Activated naive CD4-positive, alpha-beta T cell treated with anti-CD3 and anti-CD28 coated beads, Interleukin-2, amount 10 ng/mL, durations not matched to agents 5 hours and 36 hours (primary cell): ENCODE data around the gene ERFL. TPM values are rescaled to one million over a fixed set of nuclear protein-coding genes. Genes with fewer than 3 reads are reported as not detected.

ENCODE experiments used
- microRNA-seq: library from miRNA; unstranded; fragments of <30 nt; microRNA quantifications from one replicate; pipeline ENCODE4 v1.2.0, GENCODE V29; 2022; ENCODE audit warnings: borderline microRNAs expressed, borderline replicate concordance
- total RNA-seq, 2 experiments: library from RNA; stranded (reverse); gene quantifications; one replicate each; pipeline ENCODE4 v1.2.3, GENCODE V29; 2021

Gene ERFL
- 1 to 10 TPM; 2.2 to 2.6 TPM for total RNA-seq

DNA sequence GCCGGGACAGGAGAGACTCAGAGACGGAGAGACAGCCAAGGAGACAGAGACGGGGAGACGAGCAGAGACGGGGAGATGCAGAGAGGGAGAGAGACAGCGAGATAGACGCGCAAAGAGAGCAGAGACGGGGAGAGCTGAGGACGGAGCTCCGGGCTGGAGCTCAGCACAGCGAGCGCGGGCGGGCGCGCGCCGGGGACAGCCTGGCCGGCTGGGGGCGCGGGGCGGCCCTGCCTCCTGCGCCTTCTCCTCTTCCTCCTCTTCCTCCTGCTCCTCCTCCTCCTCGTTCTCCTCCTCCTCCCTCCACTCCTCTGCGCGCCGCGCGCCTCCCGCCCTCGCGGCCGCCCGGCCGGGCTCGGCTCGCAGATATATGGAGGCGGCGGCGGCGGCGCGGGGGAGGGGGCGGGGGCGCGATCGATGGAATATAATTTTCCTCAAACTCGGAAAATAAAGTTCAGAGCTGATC lies at the start of gene ERFL:
TSS of gene ERFL (minus strand) at position 229 of the 463 bp plus-strand sequence. CDS start 15,530 bp downstream, outside the sequence.

GRCh38 chr19:41959056-41960053 lies 31.1 kb upstream of the ERFL start, which contains the start of gene RABAC1:
Gene RABAC1, minus strand, starts transcription at chr19:41959321. Its CDS starts 29 bp downstream, at chr19:41959292.

DNA sequence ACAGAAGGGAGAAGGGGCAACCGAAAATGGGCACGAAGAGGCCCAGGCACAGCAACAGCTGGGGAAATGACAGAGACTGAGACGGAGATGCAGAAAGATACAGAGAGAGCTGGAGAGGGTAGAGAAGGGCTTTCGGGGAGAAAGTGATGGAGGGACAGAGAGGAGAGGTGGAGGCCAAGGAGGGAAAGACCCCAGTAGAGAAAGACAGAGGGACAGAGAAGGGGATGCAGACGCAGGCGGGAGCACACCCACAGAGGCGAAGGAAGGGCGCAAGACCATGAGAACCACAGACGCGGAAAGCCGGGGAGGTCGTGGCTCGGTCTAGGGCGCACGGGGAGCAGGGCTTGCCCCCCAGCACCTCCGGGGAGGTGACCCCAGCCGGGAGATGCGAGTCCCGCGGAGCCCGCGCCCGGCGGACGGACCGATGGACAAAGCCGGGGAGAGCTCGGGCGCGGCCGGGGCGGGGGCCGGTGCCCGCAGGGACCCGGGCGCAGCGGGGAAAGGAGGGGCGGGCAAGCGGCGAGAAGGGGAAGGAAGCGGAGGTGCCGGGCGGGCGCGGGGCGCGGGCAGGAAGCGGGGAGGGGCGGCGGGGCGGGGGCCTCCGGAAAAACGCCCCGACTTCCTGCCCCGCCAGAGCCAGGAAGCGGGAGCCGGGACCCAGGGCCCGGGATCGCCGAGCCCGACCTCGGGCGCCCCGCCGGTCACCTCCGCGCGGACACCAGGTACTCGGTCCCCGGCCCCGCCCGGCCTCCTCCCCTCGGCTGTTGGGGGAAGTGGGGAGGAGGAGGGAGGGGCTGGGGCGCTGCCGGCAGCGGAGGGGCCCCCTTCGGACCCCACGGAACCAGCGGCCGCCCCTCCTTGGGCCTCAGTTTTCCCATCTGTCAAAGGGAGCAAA lies 45.4 kb downstream of the ERFL start, which contains the start of gene ARHGEF1:
TSS of gene ARHGEF1 (plus strand) at position 617 of the 895 bp plus-strand sequence. CDS start 4,899 bp downstream, outside the sequence.

DNA sequence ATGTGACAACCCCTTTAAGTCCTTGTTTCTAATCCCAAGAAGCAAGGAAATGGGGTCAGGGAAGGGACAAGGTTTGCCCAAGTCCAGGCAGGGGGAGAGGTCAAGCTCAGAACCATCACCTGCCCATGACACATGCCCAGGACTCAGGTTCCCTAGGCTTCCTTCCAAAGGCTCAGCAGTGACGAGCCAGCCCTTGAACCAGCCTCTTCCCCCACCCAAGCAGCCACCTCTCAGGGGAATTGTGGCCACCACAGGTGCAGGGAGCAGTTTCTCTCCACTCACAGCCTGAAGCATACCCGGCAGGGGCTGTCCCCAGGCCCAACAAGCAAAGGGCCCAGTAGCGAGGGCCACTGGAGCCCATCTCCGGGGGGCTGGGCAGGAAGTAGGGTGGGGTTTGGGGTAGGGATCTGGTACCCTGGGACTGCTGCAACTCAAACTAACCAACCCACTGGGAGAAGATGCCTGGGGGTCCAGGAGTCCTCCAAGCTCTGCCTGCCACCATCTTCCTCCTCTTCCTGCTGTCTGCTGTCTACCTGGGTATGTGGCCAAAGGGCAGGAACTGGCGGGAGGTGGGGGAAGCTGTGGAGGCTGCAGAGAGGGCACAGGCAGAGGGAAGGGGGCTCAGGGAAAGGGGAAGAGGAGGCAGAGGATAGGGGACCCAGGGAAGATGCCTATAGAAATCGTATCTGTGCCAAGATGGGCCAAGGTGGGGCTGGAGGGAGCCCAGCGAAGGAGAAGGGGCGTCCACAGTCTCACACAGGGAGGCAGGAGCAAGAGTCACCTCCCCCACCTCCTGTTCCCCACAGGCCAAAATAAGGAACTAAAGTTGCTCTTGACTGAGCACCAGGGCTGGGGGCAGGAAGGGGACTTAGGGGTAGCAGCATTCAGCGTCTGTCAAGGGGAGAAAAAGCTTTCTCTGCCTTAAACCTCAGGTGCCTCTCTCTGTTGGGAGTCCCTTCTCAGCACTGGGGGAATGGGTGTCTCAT lies 51.1 kb downstream of the ERFL start, which contains the start of gene CD79A:
TSS of gene CD79A (plus strand) at position 433 of the 986 bp plus-strand sequence. CDS start at position 459, 26 bp downstream.

GRCh38 chr19:41859618-41860418 lies 68.4 kb downstream of the ERFL start, which contains the start of gene RPS19:
Gene RPS19, plus strand, starts transcription at chr19:41860255. Its CDS starts 520 bp downstream, at chr19:41860775.

Small RNA genes within 50 kb of the gene (microRNA-seq; reads per million reads assigned to microRNA genes)
- gene MIR6797 = not detected

Other genes starting within 250 kb of the ERFL start
- not detected for gene CEACAM7, start 240.2 kb downstream of the ERFL start, total RNA-seq
- not detected for gene CEACAM5, start 219.8 kb downstream of the ERFL start, total RNA-seq
- not detected for gene CEACAM6, start 172.9 kb downstream of the ERFL start, total RNA-seq
- not detected for gene CEACAM3, start 131.9 kb downstream of the ERFL start, total RNA-seq
- not detected for gene LYPD4, start 83.8 kb downstream of the ERFL start, total RNA-seq
- gene DMRTC2, start 83.4 kb downstream of the ERFL start, total RNA-seq = not detected
- gene RPS19, start 68.2 kb downstream of the ERFL start, total RNA-seq = 1,000 to 10,000 TPM; 3,420 to 3,459 TPM
- 1 to 10 TPM; 8.6 to 9.3 TPM for gene CD79A, start 51.2 kb downstream of the ERFL start, total RNA-seq
- gene ARHGEF1, start 45.3 kb downstream of the ERFL start, total RNA-seq = 100 to 1,000 TPM; 771 to 829 TPM
- 10 to 100 TPM; 75.1 to 78.9 TPM for gene RABAC1, start 30.9 kb upstream of the ERFL start, total RNA-seq
- 1 to 10 TPM; 1.2 to 1.3 TPM for gene ATP1A3, start 65.8 kb upstream of the ERFL start, total RNA-seq
- under 1 TPM; 0.38 to 0.67 TPM for gene GRIK5, start 141.8 kb upstream of the ERFL start, total RNA-seq
- 10 to 100 TPM; 13.5 to 14.6 TPM for gene ZNF574, start 147.7 kb upstream of the ERFL start, total RNA-seq
- gene POU2F2, start 204.0 kb upstream of the ERFL start, total RNA-seq = 10 to 100 TPM; 24.0 to 24.7 TPM